Natural killer cell (primary cell): ENCODE measurements around the gene LHPP. TPM values are rescaled to one million over a fixed set of nuclear protein-coding genes. Genes with fewer than 3 reads are reported as not detected.
A peak's percentile ranks its signal among the peaks of the same experiment; 100 is the strongest.

Experiments
- ATAC-seq, 3 donors: fragments of 150-1000 bp in 2 of 3; fragments of 200-7000 bp in 1 of 3; cut with Tn5 transposase; 1 replicate in 1 of 3; 2 replicates in 2 of 3; pipeline ENCODE4 v1.10.0; 2021; ENCODE audit warnings: mild to moderate bottlenecking in 2 of 3, moderate library complexity in 2 of 3
- DNase-seq, 2 donors: peaks; one replicate each; pipeline versions ENCODE4 v3.0.0 to v3.0.0-alpha.2; 2013 to 2021; ENCODE audit warnings: mixed read lengths in 1 of 2
- H3K27ac ChIP-seq: one replicate; pipeline ENCODE4 v1.5.1; 2013; ENCODE audit warnings: mild to moderate bottlenecking, low read length
- H3K27me3 ChIP-seq: one replicate; pipeline ENCODE4 v1.6.1; 2013; ENCODE audit warnings: low read length; ENCODE audit not compliant: control insufficient read depth, insufficient read depth
- H3K36me3 ChIP-seq: one replicate; pipeline ENCODE4 v1.6.1; 2013; ENCODE audit warnings: low read length; ENCODE audit not compliant: control insufficient read depth, insufficient read depth
- H3K4me1 ChIP-seq: one replicate; pipeline ENCODE4 v1.6.1; 2013; ENCODE audit warnings: low read length; ENCODE audit not compliant: control insufficient read depth, insufficient read depth
- H3K4me3 ChIP-seq: one replicate; pipeline ENCODE4 v1.5.1; 2013; ENCODE audit warnings: low read length
- H3K9me3 ChIP-seq: one replicate; pipeline ENCODE4 v1.6.1; 2013; ENCODE audit warnings: low read length; ENCODE audit not compliant: control insufficient read depth, insufficient read depth
- H3K27ac Mint-ChIP-seq, 2 donors: one replicate each; pipeline ENCODE4 v1.8.0; 2022; ENCODE audit warnings: mild to moderate bottlenecking in 2 of 2, mixed read lengths in 2 of 2, moderate library complexity in 1 of 2
- H3K27me3 Mint-ChIP-seq, 2 donors: one replicate each; pipeline ENCODE4 v1.8.0; 2022; ENCODE audit warnings: low read depth in 2 of 2, mixed read lengths in 2 of 2
- H3K36me3 Mint-ChIP-seq: one replicate; pipeline ENCODE4 v1.8.0; 2022; ENCODE audit warnings: mixed read lengths
- H3K4me1 Mint-ChIP-seq, 2 donors: one replicate each; pipeline ENCODE4 v1.8.0; 2022; ENCODE audit warnings: mixed read lengths in 2 of 2
- H3K4me3 Mint-ChIP-seq: one replicate; pipeline ENCODE4 v1.8.0; 2022; ENCODE audit warnings: mild to moderate bottlenecking, moderate library complexity, mixed read lengths
- H3K9me3 Mint-ChIP-seq, 2 donors: one replicate each; pipeline ENCODE4 v1.8.0; 2022; ENCODE audit warnings: mixed read lengths in 2 of 2
- WGBS: methylation state at CpG from one replicate; pipeline ENCODE4 v1.1.7; 2013; ENCODE audit warnings: missing lambda C conversion rate; ENCODE audit not compliant: insufficient coverage; 5-methylcytosine and 5-hydroxymethylcytosine counted together
- intact Hi-C: fragments of 100-400 bp; cut with micrococcal nuclease; formaldehyde crosslinking; loops from one replicate; pipeline ENCODE4 v1.14.2; 2022
- total RNA-seq, 4 donors: library from RNA; stranded (reverse); fragments of 120-200 nt in 1 of 4; gene quantifications; one replicate each; pipeline versions ENCODE4 v1.2.3 to v1.2.4, GENCODE V29; 2013 to 2022
- TF ChIP-seq, protein P1 (sequence below): fragments of 200-600 bp; IDR thresholded peaks from one replicate; pipeline ENCODE4 v1.8.0; 2022; ENCODE audit warnings: antibody characterized with exemption

The LHPP gene
- total RNA-seq, 3 donors from 2014 or later (not counting 1 experiment from before 2014, with no cell fraction given) = 12.3 to 19.3 (median 14.8) TPM

GRCh38 chr10:124416733-124417132 lies 44.9 kb upstream of the LHPP start:
- WGBS = 93% methylated on average over 3 of the region's 6 CpGs
- no peak overlapping the region for H3K27ac Mint-ChIP-seq
- H3K27me3 Mint-ChIP-seq = peaks cover 2 to 3% of the 10 kb centered on the region in 2 donors
- Histone ChIP-seq H3K36me3 (no peaks in the 10 kb centered on the region), H3K9me3 (no peaks in the 10 kb centered on the region), H3K4me1 (peaks cover 14% of the 10 kb centered on the region), H3K4me3 (no peak overlapping the region), H3K27ac (no peak overlapping the region), H3K27me3 (no peaks in the 10 kb centered on the region)
- no peak for ATAC-seq
- H3K4me1 Mint-ChIP-seq = peaks cover 0 to 5% of the 10 kb centered on the region in 2 donors
- peak overlapping the region; percentile 70 for H3K4me3 Mint-ChIP-seq
- no peak for DNase-seq
- TF ChIP-seq, protein P1, sequence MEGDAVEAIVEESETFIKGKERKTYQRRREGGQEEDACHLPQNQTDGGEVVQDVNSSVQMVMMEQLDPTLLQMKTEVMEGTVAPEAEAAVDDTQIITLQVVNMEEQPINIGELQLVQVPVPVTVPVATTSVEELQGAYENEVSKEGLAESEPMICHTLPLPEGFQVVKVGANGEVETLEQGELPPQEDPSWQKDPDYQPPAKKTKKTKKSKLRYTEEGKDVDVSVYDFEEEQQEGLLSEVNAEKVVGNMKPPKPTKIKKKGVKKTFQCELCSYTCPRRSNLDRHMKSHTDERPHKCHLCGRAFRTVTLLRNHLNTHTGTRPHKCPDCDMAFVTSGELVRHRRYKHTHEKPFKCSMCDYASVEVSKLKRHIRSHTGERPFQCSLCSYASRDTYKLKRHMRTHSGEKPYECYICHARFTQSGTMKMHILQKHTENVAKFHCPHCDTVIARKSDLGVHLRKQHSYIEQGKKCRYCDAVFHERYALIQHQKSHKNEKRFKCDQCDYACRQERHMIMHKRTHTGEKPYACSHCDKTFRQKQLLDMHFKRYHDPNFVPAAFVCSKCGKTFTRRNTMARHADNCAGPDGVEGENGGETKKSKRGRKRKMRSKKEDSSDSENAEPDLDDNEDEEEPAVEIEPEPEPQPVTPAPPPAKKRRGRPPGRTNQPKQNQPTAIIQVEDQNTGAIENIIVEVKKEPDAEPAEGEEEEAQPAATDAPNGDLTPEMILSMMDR = no peak
- no peaks in the 10 kb centered on the region for H3K36me3 Mint-ChIP-seq
- intact Hi-C loops = loop anchor here (5.0 kb wide), 1 partner anchor 46 kb away; the partner anchor contains the start of gene LHPP
- H3K9me3 Mint-ChIP-seq = no peaks in the 10 kb centered on the region

DNA sequence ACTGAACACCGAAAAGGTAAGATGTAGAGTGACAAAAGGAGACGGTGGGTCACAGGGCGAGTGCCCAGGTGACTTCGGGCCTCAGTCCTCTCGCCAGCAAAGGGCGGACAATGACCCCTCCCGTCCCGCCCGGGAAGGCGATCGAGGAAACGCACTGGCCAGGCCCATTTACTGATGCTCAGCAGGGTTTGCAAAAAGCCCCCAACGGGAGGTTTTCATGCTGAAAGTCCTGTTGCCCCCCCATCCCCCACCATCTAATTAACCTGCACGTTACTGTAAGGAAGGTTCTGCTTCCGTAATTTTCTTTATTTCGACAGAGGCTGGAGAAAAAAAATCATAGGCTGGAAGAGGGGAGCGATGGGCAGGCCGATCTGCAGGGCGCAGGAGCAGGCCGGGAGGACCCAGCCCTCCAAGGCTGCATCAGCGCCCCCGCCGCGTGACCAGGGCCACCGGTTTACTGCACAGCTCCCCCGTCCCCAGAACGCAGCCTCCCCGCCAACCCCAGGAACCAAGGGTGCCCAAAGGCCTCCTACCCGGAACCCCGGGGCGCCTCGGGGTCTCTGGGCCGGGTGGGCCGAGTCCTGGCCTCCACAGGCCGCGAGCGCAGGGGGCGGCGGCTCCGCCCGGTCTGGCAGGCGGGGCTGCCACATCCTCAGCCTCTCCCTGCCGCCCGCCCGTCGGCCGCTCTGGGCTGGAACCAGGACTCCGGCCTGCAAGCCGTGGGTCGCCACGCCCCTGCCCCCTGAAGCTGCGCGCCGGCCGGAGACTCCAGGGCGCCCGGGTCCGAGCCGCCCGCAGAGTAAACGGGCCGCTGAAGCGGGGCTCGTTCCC lies 43.5 kb upstream of the LHPP start:
- no peaks in the 10 kb centered on the region for H3K36me3 ChIP-seq
- 8% methylated on average over 63 of the region's 64 CpGs for WGBS
- H3K27ac Mint-ChIP-seq = peak overlapping the region in 1 of 2 donors; percentile 80
- no peaks in the 10 kb centered on the region for H3K27me3 ChIP-seq
- H3K9me3 ChIP-seq = no peaks in the 10 kb centered on the region
- H3K4me1 ChIP-seq = peaks cover 14% of the 10 kb centered on the region
- H3K4me3 Mint-ChIP-seq = peak overlapping the region; percentile 79
- DNase-seq (peak; percentile 46 to 56), ATAC-seq (peak; percentile 47 to 63 (median 50))
- H3K4me1 Mint-ChIP-seq = peaks cover 0 to 5% of the 10 kb centered on the region in 2 donors
- no peaks in the 10 kb centered on the region for H3K36me3 Mint-ChIP-seq
- H3K9me3 Mint-ChIP-seq = no peaks in the 10 kb centered on the region
- H3K27me3 Mint-ChIP-seq = peaks cover 8 to 9% of the 10 kb centered on the region in 2 donors
- H3K4me3 ChIP-seq = peak overlapping the region; percentile 58
- TF ChIP-seq, protein P1 = peak; percentile 1
- no peak overlapping the region for H3K27ac ChIP-seq
- intact Hi-C loops = loop anchor here (5.0 kb wide), 1 partner anchor 44 kb away; the partner anchor contains the start of gene LHPP

GRCh38 chr10:124418726-124419501 lies 42.7 kb upstream of the LHPP start, which contains the start of gene OAT:
Gene OAT (minus strand): TSS chr10:124418923. CDS start chr10:124412171, 6,752 bp downstream.
- Mint-ChIP-seq H3K27me3 (peaks cover 8 to 10% of the 10 kb centered on the region in 2 donors), H3K4me1 (peaks cover 0 to 5% of the 10 kb centered on the region in 2 donors), H3K4me3 (peak within 1 kb of the TSS; percentile 79), H3K36me3 (no peaks in the 10 kb centered on the region), H3K27ac (peak within 1 kb of the TSS; percentile 21 to 80), H3K9me3 (no peaks in the 10 kb centered on the region)
- Histone ChIP-seq H3K4me3 (peak within 1 kb of the TSS; percentile 58), H3K36me3 (no peaks in the 10 kb centered on the region), H3K9me3 (no peaks in the 10 kb centered on the region), H3K4me1 (peaks cover 14% of the 10 kb centered on the region), H3K27ac (peak within 1 kb of the TSS; percentile 57), H3K27me3 (no peaks in the 10 kb centered on the region)
- WGBS = 4% methylated on average over 70 of the region's 70 CpGs
- peak; percentile 97 to 99 (median 98) for ATAC-seq
- TF ChIP-seq, protein P1 = peak; percentile 14
- intact Hi-C loops = loop anchor here (5.0 kb wide), 1 partner anchor 43 kb away; the partner anchor contains the start of gene LHPP
- peak; percentile 96 to 98 for DNase-seq
